Ishikawa (cell line): ENCODE data around the gene LIME1.

Experiments
- CEBPB ChIP-seq: IDR thresholded peaks from 2 replicates; pipeline ENCODE4 v1.6.1; 2012
- CREB1 ChIP-seq: IDR thresholded peaks from 2 replicates; pipeline ENCODE4 v1.6.1; 2012; ENCODE audit warnings: low read depth
- EGR1 ChIP-seq: IDR thresholded peaks from 2 replicates; pipeline ENCODE4 v1.6.1; 2012
- EP300 ChIP-seq: IDR thresholded peaks from 2 replicates; pipeline ENCODE4 v1.6.1; 2012; ENCODE audit warnings: borderline replicate concordance
- FOXM1 ChIP-seq: IDR thresholded peaks from 2 replicates; pipeline ENCODE4 v1.6.1; 2012; ENCODE audit warnings: low read depth, borderline replicate concordance
- MAX ChIP-seq: IDR thresholded peaks from 2 replicates; pipeline ENCODE4 v1.6.1; 2012
- NFIC ChIP-seq: IDR thresholded peaks from 2 replicates; pipeline ENCODE4 v1.6.1; 2012
- RAD21 ChIP-seq: IDR thresholded peaks from 2 replicates; pipeline ENCODE4 v1.6.1; 2012; ENCODE audit warnings: low read depth
- REST ChIP-seq: IDR thresholded peaks from 2 replicates; pipeline ENCODE4 v1.6.1; 2012; ENCODE audit warnings: low read depth, mild to moderate bottlenecking
- TAF1 ChIP-seq: IDR thresholded peaks from 2 replicates; pipeline ENCODE4 v1.6.1; 2012; ENCODE audit warnings: low read depth, mild to moderate bottlenecking
- TCF12 ChIP-seq: IDR thresholded peaks from 2 replicates; pipeline ENCODE4 v1.6.1; 2012; ENCODE audit warnings: low read depth
- TEAD4 ChIP-seq: IDR thresholded peaks from 2 replicates; pipeline ENCODE4 v1.6.1; 2012
- USF1 ChIP-seq: IDR thresholded peaks from 2 replicates; pipeline ENCODE4 v1.6.1; 2012
- YY1 ChIP-seq: IDR thresholded peaks from 2 replicates; pipeline ENCODE4 v1.6.1; 2012; ENCODE audit warnings: low read depth
- ZBTB7A ChIP-seq: IDR thresholded peaks from 2 replicates; pipeline ENCODE4 v1.6.1; 2012; ENCODE audit warnings: low read depth

LIME1 gene

DNA sequence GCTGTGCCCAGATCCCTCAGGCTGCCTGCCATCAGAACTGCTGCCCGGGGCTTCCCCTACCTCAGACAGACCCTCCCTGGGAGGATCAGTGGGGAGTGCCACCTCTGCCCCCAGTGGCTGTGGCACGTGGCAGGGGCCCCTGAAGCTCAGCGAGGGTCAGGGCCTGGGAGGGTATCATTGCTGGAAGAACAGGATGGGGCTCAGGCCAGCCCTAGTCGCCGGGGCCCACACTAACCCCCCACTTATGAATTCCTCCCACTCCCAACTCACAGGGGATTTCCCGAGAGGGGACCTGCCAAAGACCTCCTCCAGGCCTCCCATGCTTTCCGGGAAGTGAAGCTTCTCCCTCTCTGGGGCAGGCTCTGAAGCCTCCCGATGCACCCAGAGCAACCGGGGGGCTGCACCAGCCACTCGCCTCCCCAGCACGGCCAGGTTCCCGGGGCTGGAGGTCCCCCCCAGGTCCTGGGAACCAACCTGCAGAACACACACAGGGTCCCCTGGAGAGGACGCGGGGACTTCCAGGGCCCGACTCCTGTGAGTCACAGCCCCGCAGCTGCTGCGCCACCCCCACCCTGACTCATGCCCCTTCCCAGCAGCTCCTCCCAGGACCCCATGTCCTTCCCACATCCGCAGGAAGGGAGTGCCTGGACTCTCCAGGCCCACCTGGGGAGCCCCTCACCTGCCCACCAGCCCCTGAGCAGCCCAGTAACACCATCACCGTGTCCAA lies 37.6 kb upstream of the LIME1 start:
- TF ChIP-seq YY1 (no peak), RAD21 (no peak), TCF12 (no peak), NFIC (no peak), USF1 (no peak), TAF1 (no peak), EGR1 (no peak), EP300 (no peak), TEAD4 (no peak)

- TF ChIP-seq REST (no peak), CEBPB (no peak), EGR1 (no peak), MAX (no peak), NFIC (no peak), CREB1 (no peak), TCF12 (no peak), TAF1 (no peak), USF1 (no peak), RAD21 (no peak)
Observed at GRCh38 chr20:63699466-63700198, 36.8 kb upstream of the LIME1 start.

- no peak for TF ChIP-seq CEBPB
- no peak for TF ChIP-seq MAX
- no peak for TF ChIP-seq TCF12
- no peak for TF ChIP-seq ZBTB7A
- no peak for TF ChIP-seq NFIC
- TF ChIP-seq EP300, result no peak
- TF ChIP-seq TEAD4, result no peak
- no peak for TF ChIP-seq YY1
Observed at GRCh38 chr20:63700199-63701050, 36.0 kb upstream of the LIME1 start.

DNA sequence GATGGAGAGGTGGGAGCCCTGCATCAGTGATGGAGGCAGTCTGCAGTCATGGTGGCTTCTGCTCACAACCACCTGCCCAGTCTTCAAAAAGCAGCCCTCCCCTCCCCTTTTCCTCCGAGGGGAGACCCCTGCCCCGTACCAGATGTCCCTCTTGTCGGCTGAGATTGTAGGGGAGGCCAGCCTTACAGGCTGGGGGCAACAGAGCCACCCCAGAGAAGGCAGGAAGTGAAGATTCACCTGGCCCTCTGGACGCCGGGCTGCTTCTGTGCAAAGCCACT lies 35.5 kb upstream of the LIME1 start:
- TF ChIP-seq TEAD4 (no peak), REST (no peak), YY1 (no peak), USF1 (no peak), FOXM1 (no peak), MAX (no peak), TCF12 (no peak), EGR1 (no peak), RAD21 (no peak), CEBPB (no peak)
